HepG2 (cell line): ENCODE results near the gene TRAPPC1. TPM values are rescaled to one million over a fixed set of nuclear protein-coding genes. Genes with fewer than 3 reads are reported as not detected.

ENCODE experiments used
- ATAC-seq: fragments of 200-7000 bp; cut with Tn5 transposase; 3 replicates; pipeline ENCODE4 v1.9.1; 2020; ENCODE audit warnings: mild to moderate bottlenecking, moderate library complexity
- BruUV-seq: library from RNA; stranded (reverse); fragments of 400-500 nt; replicated peaks from 2 replicates; lab custom pipeline; 2021; lab: Mats Ljungman, UMichigan
- CTCF ChIA-PET: fragments of 300-600 bp; formaldehyde crosslinking; extraction: SDS; loops from one replicate; lab custom pipeline; 2021; ENCODE audit warnings: low total read pairs, inconsistent platforms, low intra/inter-chr PET ratio; lab: Yijun Ruan, JAX
- POLR2A ChIA-PET: fragments of 350-600 bp; sonication (Branson Sonifier 250); formaldehyde crosslinking; loops from one replicate; lab custom pipeline; 2020; ENCODE audit warnings: antibody characterized with exemption, inconsistent platforms; lab: Yijun Ruan, JAX
- DNase-seq: peaks from one replicate; pipeline ENCODE4 v3.0.0-alpha.2; 2015; ENCODE audit warnings: low spot score
- FAIRE-seq: peaks from 3 replicates; lab custom pipeline; 2011; peaks lifted over from hg19 to GRCh38; lab: Jason Lieb, UNC
- H2AFZ ChIP-seq: one replicate; pipeline ENCODE4 v1.6.1; 2011; ENCODE audit warnings: low read length, inconsistent platforms
- H3K27ac ChIP-seq: fragments of 300-600 bp; 3 replicates; pipeline ENCODE4 v1.8.0; 2011; ENCODE audit warnings: mixed run types, mild to moderate bottlenecking, mixed read lengths, low read length, inconsistent platforms; ENCODE audit not compliant: insufficient read depth; ENCODE audit errors: extremely low read length
- H3K27me3 ChIP-seq, 2 experiments: fragments of 200-600 bp in 1 of 2; 2 replicates in 1 of 2; 3 replicates in 1 of 2; pipeline versions ENCODE4 v1.6.0 to v1.8.0; 2011; ENCODE audit warnings: low read length in 2 of 2, mild to moderate bottlenecking in 2 of 2, moderate library complexity in 2 of 2, inconsistent platforms in 1 of 2; ENCODE audit not compliant: insufficient read depth in 2 of 2, control insufficient read depth in 1 of 2
- H3K36me3 ChIP-seq, 2 experiments: fragments of 200-600 bp in 1 of 2; replicated peaks in 1 of 2; 2 replicates in 1 of 2; 3 replicates in 1 of 2; pipeline versions ENCODE4 v1.5.1 to v1.8.0; 2011; ENCODE audit warnings: low read length in 2 of 2, inconsistent platforms in 1 of 2; ENCODE audit not compliant: insufficient read depth in 2 of 2, control insufficient read depth in 1 of 2
- H3K4me1 ChIP-seq: 2 replicates; pipeline ENCODE4 v1.5.1; 2012; ENCODE audit warnings: low read length, inconsistent platforms; ENCODE audit not compliant: insufficient read depth
- H3K4me2 ChIP-seq: 2 replicates; pipeline ENCODE4 v1.6.0; 2011; ENCODE audit warnings: low read depth, low read length, inconsistent platforms
- H3K4me3 ChIP-seq, 3 experiments: fragments of 200-600 bp in 1 of 3; sonication (generic), shearing (Covaris generic) in 1 of 3; replicated peaks in 1 of 3; 2 replicates each; pipeline ENCODE4 v1.5.1; 2011 to 2016; ENCODE audit warnings: low read length in 3 of 3, inconsistent platforms in 2 of 3, low read depth in 2 of 3, mild to moderate bottlenecking in 2 of 3, control low read depth in 1 of 3, mixed read lengths in 1 of 3; ENCODE audit not compliant: insufficient read depth in 1 of 3
- H3K79me2 ChIP-seq: one replicate; pipeline ENCODE4 v1.6.1; 2011; ENCODE audit warnings: low read length, inconsistent platforms; ENCODE audit not compliant: insufficient read depth
- H3K9ac ChIP-seq: 2 replicates; pipeline ENCODE4 v1.6.0; 2011; ENCODE audit warnings: mild to moderate bottlenecking, low read depth, low read length, inconsistent platforms; ENCODE audit not compliant: insufficient read depth
- H3K9me3 ChIP-seq: 2 replicates; pipeline ENCODE4 v1.5.1; 2012; ENCODE audit warnings: mild to moderate bottlenecking, low read length
- H4K20me1 ChIP-seq: 2 replicates; pipeline ENCODE4 v1.6.0; 2011; ENCODE audit warnings: inconsistent platforms, mild to moderate bottlenecking, low read length, moderate library complexity; ENCODE audit not compliant: insufficient read depth
- BCL6 ChIP-seq: IDR thresholded peaks from 2 replicates; pipeline ENCODE4 v1.6.1; 2016; ENCODE audit warnings: missing genetic modification reagents, missing compliant biosample characterization
- ISL2 ChIP-seq: sonication (generic); formaldehyde crosslinking; IDR thresholded peaks from 2 replicates; pipeline ENCODE4 v1.5.0; 2020; ENCODE audit warnings: missing genetic modification reagents
- MNT ChIP-seq: fragments of 450-650 bp; IDR thresholded peaks from 2 replicates; pipeline ENCODE4 v1.6.1; 2016
- ZEB1 ChIP-seq: IDR thresholded peaks from 2 replicates; pipeline ENCODE4 v1.6.1; 2012; ENCODE audit warnings: mild to moderate bottlenecking, low read depth, inconsistent platforms; ENCODE audit not compliant: insufficient replicate concordance
- ZNF335 ChIP-seq: sonication (generic); formaldehyde crosslinking; IDR thresholded peaks from 2 replicates; pipeline ENCODE4 v1.4.0; 2020; ENCODE audit warnings: missing genetic modification reagents
- WGBS: methylation state at CpG from one replicate; pipeline ENCODE4 v1.1.6; 2017; ENCODE audit warnings: low lambda C conversion rate; 5-methylcytosine and 5-hydroxymethylcytosine counted together
- in situ Hi-C: cut with HindIII; loops from 2 replicates; pipeline ENCODE4 v1.10.0; 2017; ENCODE audit warnings: low pct_unique_long_range_greater_than_20kb; ENCODE audit not compliant: extremely low pct_ligation_motif_present
- intact Hi-C: fragments of 100-400 bp; cut with micrococcal nuclease; formaldehyde crosslinking; loops from one replicate; pipeline ENCODE4 v1.10.0; 2022; ENCODE audit not compliant: unreplicated experiment
- polyA plus RNA-seq, 8 experiments: library from polyadenylated mRNA; depleted of rRNA in 3 of 8; stranded (reverse) in 7 of 8; unstranded in 1 of 8; fragments of >200 nt; fragmentation: Illumina TruSeq in 4 of 8; extraction: Trizol in 4 of 8; gene quantifications; 2 replicates each; pipeline versions ENCODE4 v1.2.1 to v1.2.3, GENCODE V29; 2011 to 2016; ENCODE audit warnings: low read depth in 4 of 8, missing spikeins in 1 of 8, mixed read lengths in 1 of 8; ENCODE audit not compliant: insufficient read depth in 1 of 8
- total RNA-seq, 5 experiments: library from RNA; depleted of rRNA; stranded (reverse); fragments of >200 nt; fragmentation: Illumina TruSeq; extraction: Trizol; gene quantifications; 2 replicates each; pipeline ENCODE4 v1.2.3, GENCODE V29; 2016; ENCODE audit warnings: low read depth in 1 of 5

Gene TRAPPC1
- total and polyA plus RNA-seq, 2 of the 13 experiments (the other 11 are each of a cell fraction or from before 2014, with no cell fraction given) = 28.1 to 44.9 TPM

GRCh38 chr17:7974638-7975131 is 42.9 kb upstream of the TRAPPC1 start:
- H3K4me2 ChIP-seq = no peak overlapping the region
- ATAC-seq (no peak), FAIRE-seq (no peak), DNase-seq (no peak)
- peaks cover 13% of the 10 kb centered on the region for H3K4me1 ChIP-seq
- ChIA-PET POLR2A (no interaction called here), CTCF (no interaction called here)
- no TSS peak for BruUV-seq
- TF ChIP-seq ISL2 (CRISPR knock-in tag) = no peak
- no peak for TF ChIP-seq ZEB1
- no peak for TF ChIP-seq ZNF335 (CRISPR knock-in tag)
- in situ Hi-C loops (no loop called here), intact Hi-C loops (no loop called here)
- no peaks in the 10 kb centered on the region for H4K20me1 ChIP-seq
- H2AFZ ChIP-seq = no peak overlapping the region
- no peak overlapping the region for H3K9ac ChIP-seq
- peaks cover 0 to 10% of the 10 kb centered on the region in 2 experiments; a peak in 2 of 5 replicates for H3K27me3 ChIP-seq
- no peak overlapping the region for H3K4me3 ChIP-seq
- peaks cover 18% of the 10 kb centered on the region for H3K9me3 ChIP-seq
- H3K27ac ChIP-seq = no peak overlapping the region
- no peaks in the 10 kb centered on the region for H3K36me3 ChIP-seq
- H3K79me2 ChIP-seq = no peaks in the 10 kb centered on the region

GRCh38 chr17:7972131-7972785 is 40.5 kb upstream of the TRAPPC1 start:
- CTCF ChIA-PET = interaction anchor here (0.6 to 0.7 kb wide), 2 partner anchors 98 to 118 kb away, joined by 3 read pairs; no protein-coding TSS in a partner anchor
- Histone ChIP-seq H2AFZ (no peak overlapping the region), H3K4me1 (peaks cover 10% of the 10 kb centered on the region), H4K20me1 (no peaks in the 10 kb centered on the region)
- ATAC-seq = no peak
- WGBS = 87% methylated on average over 8 of the region's 8 CpGs
- FAIRE-seq = no peak
- no peak for TF ChIP-seq MNT
- TF ChIP-seq BCL6 (CRISPR knock-in tag) = peak; percentile 86
- TF ChIP-seq, all 625 proteins: peak for 1
- intact Hi-C loops (no loop called here), in situ Hi-C loops (no loop called here)
- H3K27me3 ChIP-seq = peaks cover 0 to 10% of the 10 kb centered on the region in 2 experiments; a peak in 2 of 5 replicates
- no peak for DNase-seq
- no peaks in the 10 kb centered on the region for H3K79me2 ChIP-seq
- H3K36me3 ChIP-seq = no peaks in the 10 kb centered on the region
- POLR2A ChIA-PET = no interaction called here
- H3K4me2 ChIP-seq = no peak overlapping the region
- BruUV-seq = no TSS peak
- no peak overlapping the region for H3K9ac ChIP-seq
- H3K4me3 ChIP-seq = no peak overlapping the region
- peaks cover 18% of the 10 kb centered on the region for H3K9me3 ChIP-seq
- no peak overlapping the region for H3K27ac ChIP-seq
